Activated naive CD8-positive, alpha-beta T cell treated with anti-CD3 and anti-CD28 coated beads, Interleukin-2, amount 50 U/mL, for 16 hours (primary cell): ENCODE data around the gene GJA3.
"Not testable (repeated sequence)": the region's sequence is repeated elsewhere in the genome, so short reads cannot be mapped to it uniquely, and the experiment has no call there.

Experiments used
- DNase-seq: peaks from one replicate; pipeline ENCODE4 v3.0.0-alpha.2; 2020; ENCODE audit warnings: low read depth, low spot score

GJA3 gene

DNA sequence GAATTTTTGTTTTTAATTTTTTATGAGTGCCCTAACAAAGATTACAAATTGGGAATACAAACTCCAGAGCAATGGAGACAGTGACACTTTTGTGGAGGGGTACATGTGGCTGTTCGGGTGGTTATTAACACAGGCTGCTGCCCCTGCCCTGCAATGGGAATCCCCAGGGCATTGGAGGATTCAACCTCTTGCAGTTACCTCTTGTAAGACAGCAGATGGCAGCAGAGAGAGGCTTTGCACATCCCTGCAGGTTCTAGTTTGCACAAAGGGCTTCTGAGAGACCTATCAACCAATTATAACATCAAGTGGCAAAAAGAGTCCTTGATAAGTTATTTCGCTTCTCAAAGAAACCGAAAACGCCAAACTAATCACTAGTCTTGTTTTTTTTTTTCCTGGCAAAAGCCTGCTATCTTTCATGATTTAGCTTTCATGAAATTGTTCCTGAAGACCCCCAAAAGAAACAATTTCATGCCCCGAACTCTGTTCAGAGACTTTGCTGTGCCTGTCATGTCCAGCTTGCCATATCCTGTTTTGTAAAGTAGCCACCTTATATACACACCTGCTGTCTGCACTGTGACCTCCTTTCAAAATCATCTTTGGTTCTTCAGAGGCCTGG is 21.5 kb upstream of the GJA3 start:
- no peak for DNase-seq

DNA sequence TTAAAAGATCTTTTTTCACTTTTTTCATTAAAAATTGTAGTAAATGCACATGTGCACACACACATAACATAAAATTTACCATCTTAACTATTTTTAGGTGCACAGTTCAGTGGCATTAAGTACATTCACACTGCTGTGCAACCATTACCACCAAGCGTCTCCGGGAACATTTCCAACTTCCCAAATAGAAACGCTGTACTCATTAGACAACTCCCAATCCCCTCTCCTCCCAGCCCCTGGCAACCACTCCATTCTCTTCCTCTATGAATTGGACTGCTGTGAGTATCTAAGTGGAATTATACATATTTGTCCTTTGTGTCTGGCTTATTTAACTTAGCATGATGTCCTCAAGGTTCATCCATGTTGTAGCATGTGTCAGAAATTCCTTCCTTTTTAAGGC is 20.3 kb upstream of the GJA3 start:
- DNase-seq: no peak

- no peak for DNase-seq
Observed at GRCh38 chr13:20178156-20178555, 17.3 kb upstream of the GJA3 start.

GRCh38 chr13:20177049-20177831 is 16.4 kb upstream of the GJA3 start:
- no peak for DNase-seq

DNA sequence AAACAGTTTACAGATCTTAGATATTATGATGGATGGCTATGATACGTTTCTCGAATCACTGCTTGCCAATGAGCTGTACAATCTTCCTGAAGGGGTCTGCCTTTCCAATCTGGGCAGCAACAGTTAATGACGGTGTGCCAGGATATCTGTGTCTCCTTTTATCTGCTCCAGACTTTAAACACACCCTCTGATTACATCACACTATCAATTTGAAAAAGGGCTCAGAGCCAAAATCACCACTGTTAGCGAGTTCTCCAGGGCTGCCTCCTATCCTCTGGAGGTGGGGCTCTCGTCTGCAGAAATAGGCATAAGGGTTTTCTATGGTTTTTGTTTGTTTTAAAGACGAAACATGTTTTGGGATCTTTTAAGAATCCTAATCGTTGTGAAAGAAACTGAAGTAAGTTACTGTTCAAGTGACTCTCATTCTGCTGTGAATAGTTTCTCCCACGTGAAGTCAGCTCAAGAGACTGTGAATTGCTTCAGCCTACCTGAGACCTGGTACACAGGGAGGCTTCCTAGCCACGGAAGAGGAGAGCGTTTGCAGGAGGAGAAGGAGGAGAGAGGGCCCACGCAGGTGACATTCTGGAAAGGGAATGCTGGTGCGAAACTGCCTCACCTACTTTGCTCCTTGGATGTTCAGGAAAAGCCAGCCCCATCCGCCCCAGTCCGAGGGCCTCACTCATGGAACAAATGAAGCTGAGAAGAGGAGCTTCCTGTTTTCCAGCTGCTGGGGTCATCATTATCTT is 15.2 kb upstream of the GJA3 start:
- DNase-seq: no peak

- no peak for DNase-seq
Observed at GRCh38 chr13:20175406-20175794, 14.5 kb upstream of the GJA3 start.

GRCh38 chr13:20174656-20175405 is 14.0 kb upstream of the GJA3 start:
- peak; percentile 50 for DNase-seq

- DNase-seq: no peak
Observed at GRCh38 chr13:20173116-20173746, 12.4 kb upstream of the GJA3 start.

DNA sequence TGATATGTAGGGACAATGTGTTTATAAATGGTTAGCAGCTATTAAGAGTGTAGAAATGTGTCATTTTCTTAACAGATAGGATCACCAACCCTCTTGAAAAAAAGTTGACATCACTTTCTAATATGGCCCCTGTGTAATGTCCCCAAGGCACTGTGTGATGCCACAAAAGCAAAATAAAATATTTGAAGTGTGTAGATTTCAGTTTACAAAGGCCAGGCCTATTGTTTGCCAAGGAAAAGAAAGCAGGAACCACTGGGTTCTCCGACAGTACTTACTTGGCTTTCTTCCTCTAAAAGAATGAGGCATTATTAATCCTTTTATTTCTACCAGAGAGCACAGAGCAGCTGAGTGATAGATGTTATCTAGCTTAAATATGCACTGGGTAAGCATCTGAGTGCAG is 10.5 kb upstream of the GJA3 start:
- no peak for DNase-seq

DNA sequence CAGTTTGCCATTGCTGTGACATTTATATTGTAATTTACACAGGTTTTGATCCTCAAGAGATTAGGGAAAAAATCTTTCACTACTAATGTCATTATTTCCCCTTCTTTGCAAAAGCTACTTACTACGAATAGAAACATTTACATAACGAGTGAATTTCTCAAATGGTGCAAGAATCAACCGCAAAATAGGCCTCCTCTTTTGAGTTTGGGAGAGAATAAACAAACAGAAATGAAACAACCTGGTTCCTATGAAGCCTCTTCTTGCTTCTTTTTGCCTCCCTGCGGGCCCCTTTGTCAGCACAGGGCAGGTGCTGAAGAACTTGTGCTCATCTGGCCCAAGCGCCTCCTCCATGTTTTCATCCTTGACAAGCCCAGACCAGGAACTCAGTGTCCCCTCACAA is 10.1 kb upstream of the GJA3 start:
- DNase-seq: no peak

DNA sequence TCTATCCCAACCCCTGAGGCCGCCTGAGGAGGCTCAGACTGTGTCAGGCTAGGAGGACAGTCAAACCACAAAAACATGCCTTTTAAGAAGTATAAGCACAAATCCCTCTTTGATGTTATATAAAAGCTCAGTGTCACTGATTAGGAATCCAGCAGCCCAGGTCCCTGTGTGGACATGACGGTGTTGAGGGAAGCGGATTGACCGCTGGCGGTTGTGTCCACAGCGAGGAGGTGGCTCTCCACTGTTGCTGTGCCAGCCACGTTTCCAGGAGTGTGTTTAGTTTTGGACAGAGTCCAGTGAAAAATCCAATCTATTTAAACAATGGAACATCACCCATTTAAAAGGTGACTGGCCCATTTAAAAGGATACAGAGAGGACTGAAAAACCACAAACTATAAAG is 7.5 kb upstream of the GJA3 start:
- DNase-seq: no peak

- no peak for DNase-seq
Observed at GRCh38 chr13:20165417-20166257, 4.8 kb upstream of the GJA3 start.

DNA sequence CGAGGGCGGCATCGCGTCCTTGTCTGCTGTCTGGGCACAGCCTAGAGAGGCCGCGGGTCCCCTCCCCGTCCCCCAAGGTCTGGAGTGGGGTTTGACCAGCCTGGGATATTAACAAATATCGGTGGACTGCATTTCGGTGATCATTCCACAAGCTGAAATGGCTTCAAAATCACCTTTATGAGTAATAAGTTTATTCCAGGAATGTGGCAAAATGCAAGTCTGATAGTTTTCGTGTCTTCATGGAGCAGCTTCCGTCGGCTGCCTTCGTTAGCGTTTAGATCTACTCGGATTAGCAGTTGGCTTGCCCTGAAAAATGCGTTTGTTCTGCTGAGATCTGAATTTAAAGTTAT is 1.1 kb upstream of the GJA3 start:
- DNase-seq: no peak

- DNase-seq: peak; percentile 39
Observed at GRCh38 chr13:20161275-20161950, 561 bp upstream of the GJA3 start.

DNA sequence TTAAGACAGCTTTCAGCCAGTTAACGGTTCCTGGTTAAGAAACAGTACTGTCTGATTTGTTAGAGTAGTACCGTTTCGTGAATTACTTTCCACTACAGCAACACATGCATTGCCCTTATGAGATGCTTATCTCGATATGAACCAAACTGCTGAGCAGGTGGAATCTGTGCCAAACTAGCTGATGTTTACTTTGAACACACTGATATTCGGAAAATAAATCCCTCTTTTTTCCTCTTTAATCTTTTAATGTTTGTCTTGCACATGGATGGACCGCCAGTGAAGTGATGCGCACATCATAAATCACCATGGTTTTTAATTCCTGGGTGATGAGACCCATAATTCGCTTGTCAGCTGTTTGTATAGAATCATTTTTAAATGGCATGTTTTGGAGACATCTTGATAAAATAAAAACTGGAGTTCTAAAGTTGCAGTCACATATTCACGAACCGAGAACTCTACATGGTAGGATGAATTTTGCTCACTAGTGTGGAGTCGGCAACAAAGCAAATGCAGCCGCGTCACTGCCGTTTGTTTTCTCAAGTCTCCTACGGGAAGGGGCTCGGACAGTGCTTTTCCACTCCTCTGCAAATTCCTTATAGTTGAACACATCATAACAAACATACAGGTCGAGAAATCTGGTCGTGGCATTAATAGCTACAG is 1.1 kb downstream of the GJA3 start:
- no peak for DNase-seq

- no peak for DNase-seq
Observed at GRCh38 chr13:20157151-20157796, 3.6 kb downstream of the GJA3 start.

GRCh38 chr13:20156702-20157101 is 4.2 kb downstream of the GJA3 start:
- DNase-seq: no peak

DNA sequence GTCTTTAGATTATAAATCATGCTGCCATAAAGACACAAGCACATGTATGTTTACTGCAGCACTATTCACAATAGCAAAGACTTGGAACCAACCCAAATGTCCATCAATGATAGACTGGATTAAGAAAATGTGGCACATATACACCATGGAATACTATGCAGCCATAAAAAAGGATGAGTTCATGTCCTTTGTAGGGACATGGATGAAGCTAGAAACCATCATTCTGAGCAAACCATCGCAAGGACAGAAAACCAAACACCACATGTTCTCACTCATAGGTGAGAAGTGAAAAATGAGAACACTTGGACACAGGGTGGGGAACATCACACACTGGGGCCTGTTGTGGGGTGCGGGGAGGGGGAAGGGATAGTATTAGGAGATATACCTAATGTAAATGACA is 7.6 kb downstream of the GJA3 start:
- not testable (repeated sequence) for DNase-seq

DNA sequence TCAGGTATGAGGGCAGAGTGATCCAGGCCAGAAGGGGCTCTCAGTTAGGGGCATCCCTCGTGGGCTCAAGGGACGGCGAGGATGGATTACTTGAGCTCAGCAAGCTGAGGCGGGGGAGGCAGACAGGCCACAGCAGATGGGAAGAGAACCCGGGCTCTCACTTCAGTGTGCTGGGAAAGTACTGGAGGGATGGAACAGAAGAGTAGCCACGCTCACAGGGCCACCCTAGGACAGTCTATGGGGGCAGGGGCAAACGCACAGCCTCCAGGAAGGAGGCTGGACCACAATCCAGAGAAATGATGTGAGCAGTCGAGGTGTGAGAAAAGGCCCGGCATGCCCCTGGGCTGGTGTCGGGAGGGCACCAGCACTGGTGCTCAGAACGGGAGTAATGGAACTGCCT is 9.2 kb downstream of the GJA3 start:
- no peak for DNase-seq
